ENCODE measurements around the gene DUT. TPM values are rescaled to one million over a fixed set of nuclear protein-coding genes. Genes with fewer than 3 reads are reported as not detected.

The DUT gene
- total RNA-seq, 1 experiment from 2014 or later = 132 TPM

- no peak for DNase-seq (ENCODE audit: low spot score)
Observed at GRCh38 chr15:48371550-48371949, 40.3 kb downstream of the DUT start.

- no peak for DNase-seq (ENCODE audit: low spot score)
Observed at GRCh38 chr15:48371961-48372360, 40.7 kb downstream of the DUT start.

- DNase-seq (ENCODE audit: low spot score) = peak; percentile 71
Observed at GRCh38 chr15:48373821-48374451, 42.7 kb downstream of the DUT start.

- no peak for DNase-seq (ENCODE audit: low spot score)
Observed at GRCh38 chr15:48374472-48374871, 43.2 kb downstream of the DUT start.

GRCh38 chr15:48375767-48376166, 44.5 kb downstream of the DUT start:
- DNase-seq (ENCODE audit: low spot score) = no peak

GRCh38 chr15:48380198-48380597, 49.0 kb downstream of the DUT start:
- DNase-seq (ENCODE audit: low spot score) = no peak

GRCh38 chr15:48381861-48382260, 50.6 kb downstream of the DUT start:
- DNase-seq (ENCODE audit: low spot score) = no peak

- no peak for DNase-seq (ENCODE audit: low spot score)
Observed at GRCh38 chr15:48383031-48383430, 51.8 kb downstream of the DUT start.

GRCh38 chr15:48384616-48385015, 53.4 kb downstream of the DUT start:
- no peak for DNase-seq (ENCODE audit: low spot score)

GRCh38 chr15:48385031-48385830, 54.0 kb downstream of the DUT start:
- DNase-seq (ENCODE audit: low spot score) = peak; percentile 48

- peak; percentile 25 for DNase-seq (ENCODE audit: low spot score)
Observed at GRCh38 chr15:48388016-48388851, 57.0 kb downstream of the DUT start.

- no peak for DNase-seq (ENCODE audit: low spot score)
Observed at GRCh38 chr15:48388910-48389309, 57.7 kb downstream of the DUT start.

GRCh38 chr15:48389691-48390143, 58.5 kb downstream of the DUT start:
- DNase-seq (ENCODE audit: low spot score) = no peak

- DNase-seq (ENCODE audit: low spot score) = no peak
Observed at GRCh38 chr15:48391950-48392349, 60.7 kb downstream of the DUT start.

- no peak for DNase-seq (ENCODE audit: low spot score)
Observed at GRCh38 chr15:48392356-48392755, 61.1 kb downstream of the DUT start.

Other genes starting within 250 kb of the DUT start
- gene SLC24A5, start 210.4 kb upstream of the DUT start, total RNA-seq (2014; rRNA removed; shearing (Covaris generic)) = not detected in 2 replicates
- gene MYEF2, start 153.1 kb upstream of the DUT start, total RNA-seq (2014; rRNA removed; shearing (Covaris generic)) = 0.86 and 2.7 TPM in 2 replicates
- not detected in 2 replicates for gene CTXN2, start 139.8 kb upstream of the DUT start, total RNA-seq (2014; rRNA removed; shearing (Covaris generic))
- gene SLC12A1, start 125.1 kb upstream of the DUT start, total RNA-seq (2014; rRNA removed; shearing (Covaris generic)) = not detected in 2 replicates

Data from H4 (cell line).